SK-N-SH treated with all-trans-retinoic acid at 6 μM for 48 hours (cell line): ENCODE data around the gene SPECC1L.

Experiments used
- RARB ChIP-seq: fragments of 250-450 bp; sonication (Bioruptor Pico); IDR thresholded peaks from 2 replicates; pipeline ENCODE4 v1.8.0; 2021; ENCODE audit warnings: mild to moderate bottlenecking, moderate library complexity
- SNAI2 ChIP-seq: fragments of 250-450 bp; sonication (Bioruptor Pico); IDR thresholded peaks from 2 replicates; pipeline ENCODE4 v1.5.0; 2020; ENCODE audit warnings: mild to moderate bottlenecking, moderate library complexity
- ZNF565 ChIP-seq: fragments of 450-650 bp; formaldehyde crosslinking; conservative IDR thresholded peaks from 2 replicates; pipeline ENCODE4 v1.5.0; 2020; ENCODE audit warnings: low read depth, mild to moderate bottlenecking, moderate library complexity
- ZNF70 ChIP-seq: fragments of 450-650 bp; formaldehyde crosslinking; IDR thresholded peaks from 2 replicates; pipeline ENCODE4 v1.5.0; 2020; ENCODE audit warnings: mild to moderate bottlenecking, moderate library complexity
- ZNF8 ChIP-seq: fragments of 450-650 bp; formaldehyde crosslinking; IDR thresholded peaks from 2 replicates; pipeline ENCODE4 v1.5.0; 2020; ENCODE audit warnings: mild to moderate bottlenecking, moderate library complexity

- TF ChIP-seq ZNF565 (CRISPR knock-in tag) (no peak), ZNF70 (CRISPR knock-in tag) (no peak), ZNF8 (no peak), RARB (CRISPR knock-in tag) (no peak), SNAI2 (CRISPR knock-in tag) (no peak)
Measured at GRCh38 chr22:24370401-24370800, 99.8 kb downstream of the SPECC1L start.
